ENCODE data around the gene SCGB3A2.

Gene SCGB3A2

GRCh38 chr5:147853372-147853987 is 25.0 kb upstream of the SCGB3A2 start:
- DNase-seq (ENCODE audit: low read depth, low spot score), result no peak
- ChIA-PET CTCF (interaction anchor here (1.0 kb wide), 1 partner anchor 225 kb away, joined by 3 read pairs; no protein-coding TSS in a partner anchor), POLR2A (no interaction called here)
- no peak for TF ChIP-seq CTCF (IDR thresholded peaks at IDR 0.05; ENCODE audit: insufficient read depth, low read length, missing control alignments)
- no peak overlapping the region for H3K4me3 ChIP-seq (ENCODE audit: low read depth, low read length)

DNA sequence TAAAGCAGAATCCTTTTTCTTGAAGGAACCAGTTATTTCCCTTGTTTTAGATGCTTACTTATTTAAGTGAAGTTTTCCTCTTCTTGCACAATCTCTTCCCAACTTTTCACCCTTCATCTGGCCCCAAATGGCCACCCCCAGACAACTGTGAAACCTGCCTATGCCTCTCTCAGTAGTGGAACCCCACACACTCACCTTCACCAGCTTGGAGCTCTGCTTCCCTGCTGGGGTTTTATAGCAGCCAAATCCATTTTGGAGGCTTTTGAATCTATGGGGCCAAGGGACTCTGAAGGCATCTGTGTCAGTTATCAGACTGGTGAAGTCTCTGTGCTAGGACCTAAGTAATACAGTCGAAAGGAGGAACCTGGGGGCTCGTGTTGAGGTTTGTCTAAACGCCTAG is 24.2 kb upstream of the SCGB3A2 start:
- ChIA-PET CTCF (interaction anchor here (1.0 to 1.2 kb wide), 2 partner anchors 226 to 877 kb away, joined by 3 to 4 read pairs; no protein-coding TSS in a partner anchor), POLR2A (no interaction called here)
- TF ChIP-seq CTCF (IDR thresholded peaks at IDR 0.05; ENCODE audit: insufficient read depth, low read length, missing control alignments), result no peak

DNA sequence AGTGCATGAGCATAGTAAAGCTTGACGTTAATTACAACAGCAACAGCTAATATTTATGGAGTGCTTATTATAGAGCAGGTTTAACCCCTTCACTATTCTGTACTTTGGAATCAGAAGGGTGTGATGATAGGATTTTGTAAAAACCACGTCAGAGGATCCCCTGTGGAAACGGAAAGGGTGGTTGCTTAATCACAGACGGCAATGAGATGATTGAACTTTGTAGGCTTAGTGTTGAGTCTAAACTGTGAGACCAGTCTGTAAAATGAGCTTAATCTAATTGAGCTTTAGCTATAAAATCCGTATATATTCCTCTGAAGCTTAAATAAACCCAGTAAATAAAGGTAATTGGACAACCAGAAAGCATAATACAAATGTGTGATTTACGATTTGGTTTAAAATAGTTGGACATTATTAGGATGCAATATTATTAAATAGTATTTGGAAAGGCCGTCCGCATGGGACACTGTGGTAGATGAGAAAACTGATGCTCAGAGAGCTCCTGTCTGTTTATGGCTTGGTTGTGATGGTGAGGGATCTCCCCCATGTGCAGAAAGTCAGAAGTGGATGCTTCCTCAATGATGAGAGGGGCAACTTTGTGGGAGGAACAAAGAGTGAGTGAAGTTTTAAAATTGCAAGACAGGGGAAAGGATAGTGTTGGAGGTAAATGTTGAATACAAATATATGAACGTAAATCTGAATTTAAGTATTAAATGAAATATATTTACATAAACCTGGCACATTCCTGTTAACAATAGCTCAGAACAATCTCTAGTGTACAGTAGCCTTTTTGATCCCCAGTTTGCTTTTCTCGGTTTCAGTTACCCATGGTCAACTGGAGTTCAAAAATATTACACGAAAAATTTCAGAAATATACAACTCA is 23.4 kb upstream of the SCGB3A2 start:
- ChIA-PET CTCF (interaction anchor here (1.2 to 3.6 kb wide), 3 partner anchors 8 to 876 kb away, joined by 4 to 22 read pairs (median 13); no protein-coding TSS in a partner anchor), POLR2A (no interaction called here)
- no peak for DNase-seq (ENCODE audit: low read depth, low spot score)
- H3K4me3 ChIP-seq (ENCODE audit: low read depth, low read length), result no peak overlapping the region
- TF ChIP-seq CTCF (IDR thresholded peaks at IDR 0.05; ENCODE audit: insufficient read depth, low read length, missing control alignments), result no peak

More for the DNA sequence above, 24.2 kb upstream of the SCGB3A2 start:
- DNase-seq (ENCODE audit: low read depth, low spot score), result no peak
- H3K4me3 ChIP-seq (ENCODE audit: low read depth, low read length), result no peak overlapping the region

DNA sequence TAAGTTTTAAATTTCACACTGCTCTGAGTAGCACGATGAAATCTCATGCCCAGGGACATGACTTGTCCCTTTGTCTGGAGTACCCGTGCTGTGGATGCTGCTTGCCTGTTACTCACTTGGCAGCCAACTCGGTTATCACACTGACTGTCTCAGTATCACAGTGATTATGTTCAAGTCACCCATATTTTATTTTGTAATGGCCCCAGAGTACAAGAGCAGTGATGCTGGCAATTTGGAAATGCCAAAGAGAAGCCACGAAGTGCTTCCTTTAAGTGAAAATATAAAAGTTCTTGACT is 22.8 kb upstream of the SCGB3A2 start:
- no peak for TF ChIP-seq CTCF (IDR thresholded peaks at IDR 0.05; ENCODE audit: insufficient read depth, low read length, missing control alignments)
- POLR2A ChIA-PET, result no interaction called here
- H3K4me3 ChIP-seq (ENCODE audit: low read depth, low read length), result no peak overlapping the region
- DNase-seq (ENCODE audit: low read depth, low spot score), result no peak
- CTCF ChIA-PET, result interaction anchor here (2.9 to 3.6 kb wide), 2 partner anchors 9 to 520 kb away, joined by 13 to 22 read pairs; no protein-coding TSS in a partner anchor

GRCh38 chr5:147856801-147857200 is 21.7 kb upstream of the SCGB3A2 start:
- ChIA-PET CTCF (interaction anchor here (1.1 to 3.6 kb wide), 8 partner anchors 10 to 876 kb away, joined by 3 to 22 read pairs (median 8); no protein-coding TSS in a partner anchor), POLR2A (no interaction called here)
- H3K4me3 ChIP-seq (ENCODE audit: low read depth, low read length), result no peak overlapping the region
- no peak for TF ChIP-seq CTCF (IDR thresholded peaks at IDR 0.05; ENCODE audit: insufficient read depth, low read length, missing control alignments)
- DNase-seq (ENCODE audit: low read depth, low spot score), result no peak
